ENCODE measurements around the gene SFXN5. TPM values are rescaled to one million over a fixed set of nuclear protein-coding genes. Genes with fewer than 3 reads are reported as not detected.

The SFXN5 gene
- total RNA-seq, 1 donor from 2014 or later = 4.7 TPM

DNA sequence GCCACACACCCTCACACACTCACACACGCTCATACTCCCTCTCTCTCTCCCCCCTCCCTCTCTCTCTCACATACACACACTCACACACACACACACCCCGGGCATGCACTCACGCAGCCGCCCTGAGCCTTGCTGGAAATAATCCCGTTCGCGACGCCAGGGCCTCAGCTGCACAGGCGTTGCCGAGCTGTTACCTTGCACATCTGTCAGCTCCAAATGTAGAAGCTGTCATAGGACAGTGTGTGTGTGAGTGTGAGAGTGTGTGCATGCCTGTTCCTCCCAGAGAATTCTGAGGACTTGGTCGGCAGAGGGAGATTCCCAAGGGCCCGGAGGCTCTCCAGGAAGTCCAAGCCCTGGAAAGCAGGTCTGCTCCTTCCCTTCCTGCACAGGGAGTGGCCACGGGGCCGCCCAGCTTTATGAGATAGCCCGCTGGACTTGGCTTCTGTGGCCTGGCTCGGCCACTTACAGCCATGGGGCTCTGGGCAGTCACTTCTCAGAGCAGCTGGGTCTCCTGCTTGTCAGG lies 175.7 kb downstream of the SFXN5 start:
- H3K27ac ChIP-seq (ENCODE audit: low read depth, low read length) = no peak overlapping the region
- H3K9ac ChIP-seq (ENCODE audit: low read depth in 1 of 3, low read length in 3 of 3) = peak overlapping the region in 1 of 3 donors; percentile 54
- peaks cover 5 to 13% (median 11%) of the 10 kb centered on the region in 3 donors for H3K4me1 ChIP-seq (ENCODE audit: control insufficient read depth in 3 of 3, insufficient read depth in 3 of 3, low read length in 3 of 3)
- H3K27me3 ChIP-seq (ENCODE audit: control insufficient read depth in 3 of 3, insufficient read depth in 3 of 3, low read length in 3 of 3) = peaks cover 18 to 43% (median 42%) of the 10 kb centered on the region in 3 donors
- H3K36me3 ChIP-seq (ENCODE audit: control insufficient read depth in 3 of 3, insufficient read depth in 3 of 3, low read length in 3 of 3) = peaks cover 11 to 17% (median 16%) of the 10 kb centered on the region in 3 donors
- H3K4me3 ChIP-seq (ENCODE audit: low read length in 3 of 3) = peak overlapping the region; percentile 10 to 45 (median 35)
- H3K9me3 ChIP-seq (ENCODE audit: control insufficient read depth in 3 of 3, low read length in 3 of 3) = no peaks in the 10 kb centered on the region

DNA sequence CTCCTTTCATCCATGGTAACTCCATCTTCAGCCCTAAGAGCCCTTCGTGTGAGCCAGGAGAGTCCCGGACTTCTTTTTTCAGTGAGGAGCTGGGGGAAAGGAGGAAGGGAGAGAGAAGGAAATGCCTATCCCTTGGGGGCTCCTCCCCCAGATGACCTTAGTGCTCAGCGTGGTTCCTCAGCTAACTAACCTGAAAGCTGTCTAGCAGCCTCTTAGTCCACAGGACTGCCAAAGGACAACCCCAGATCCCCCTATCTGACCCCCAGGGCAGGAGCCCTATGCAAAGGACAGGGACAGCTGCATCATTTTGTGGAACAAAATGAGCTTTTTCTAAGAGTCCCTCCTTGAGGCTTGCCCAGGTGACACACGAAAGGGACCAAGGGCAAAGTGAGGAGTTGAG lies 176.4 kb downstream of the SFXN5 start:
- no peaks in the 10 kb centered on the region for H3K9me3 ChIP-seq (ENCODE audit: control insufficient read depth in 3 of 3, low read length in 3 of 3)
- peak overlapping the region in 2 of 3 donors; percentile 3 to 54 for H3K9ac ChIP-seq (ENCODE audit: low read depth in 1 of 3, low read length in 3 of 3)
- peaks cover 11 to 19% (median 16%) of the 10 kb centered on the region in 3 donors for H3K36me3 ChIP-seq (ENCODE audit: control insufficient read depth in 3 of 3, insufficient read depth in 3 of 3, low read length in 3 of 3)
- H3K27me3 ChIP-seq (ENCODE audit: control insufficient read depth in 3 of 3, insufficient read depth in 3 of 3, low read length in 3 of 3) = peaks cover 12 to 37% (median 36%) of the 10 kb centered on the region in 3 donors
- H3K27ac ChIP-seq (ENCODE audit: low read depth, low read length) = no peak overlapping the region
- no peak overlapping the region for H3K4me3 ChIP-seq (ENCODE audit: low read length in 3 of 3)
- peaks cover 5 to 13% (median 12%) of the 10 kb centered on the region in 3 donors for H3K4me1 ChIP-seq (ENCODE audit: control insufficient read depth in 3 of 3, insufficient read depth in 3 of 3, low read length in 3 of 3)

- Histone ChIP-seq H3K9me3 (ENCODE audit: control insufficient read depth in 3 of 3, low read length in 3 of 3) (no peaks in the 10 kb centered on the region), H3K9ac (ENCODE audit: low read depth in 1 of 3, low read length in 3 of 3) (no peak overlapping the region), H3K4me1 (ENCODE audit: control insufficient read depth in 3 of 3, insufficient read depth in 3 of 3, low read length in 3 of 3) (peaks cover 8 to 18% (median 16%) of the 10 kb centered on the region in 3 donors), H3K27me3 (ENCODE audit: control insufficient read depth in 3 of 3, insufficient read depth in 3 of 3, low read length in 3 of 3) (peaks cover 8 to 35% (median 31%) of the 10 kb centered on the region in 3 donors), H3K4me3 (ENCODE audit: low read length in 3 of 3) (no peak overlapping the region), H3K36me3 (ENCODE audit: control insufficient read depth in 3 of 3, insufficient read depth in 3 of 3, low read length in 3 of 3) (peaks cover 15 to 25% (median 16%) of the 10 kb centered on the region in 3 donors), H3K27ac (ENCODE audit: low read depth, low read length) (no peak overlapping the region)
Measured at GRCh38 chr2:72894514-72894913, 177.0 kb downstream of the SFXN5 start.

DNA sequence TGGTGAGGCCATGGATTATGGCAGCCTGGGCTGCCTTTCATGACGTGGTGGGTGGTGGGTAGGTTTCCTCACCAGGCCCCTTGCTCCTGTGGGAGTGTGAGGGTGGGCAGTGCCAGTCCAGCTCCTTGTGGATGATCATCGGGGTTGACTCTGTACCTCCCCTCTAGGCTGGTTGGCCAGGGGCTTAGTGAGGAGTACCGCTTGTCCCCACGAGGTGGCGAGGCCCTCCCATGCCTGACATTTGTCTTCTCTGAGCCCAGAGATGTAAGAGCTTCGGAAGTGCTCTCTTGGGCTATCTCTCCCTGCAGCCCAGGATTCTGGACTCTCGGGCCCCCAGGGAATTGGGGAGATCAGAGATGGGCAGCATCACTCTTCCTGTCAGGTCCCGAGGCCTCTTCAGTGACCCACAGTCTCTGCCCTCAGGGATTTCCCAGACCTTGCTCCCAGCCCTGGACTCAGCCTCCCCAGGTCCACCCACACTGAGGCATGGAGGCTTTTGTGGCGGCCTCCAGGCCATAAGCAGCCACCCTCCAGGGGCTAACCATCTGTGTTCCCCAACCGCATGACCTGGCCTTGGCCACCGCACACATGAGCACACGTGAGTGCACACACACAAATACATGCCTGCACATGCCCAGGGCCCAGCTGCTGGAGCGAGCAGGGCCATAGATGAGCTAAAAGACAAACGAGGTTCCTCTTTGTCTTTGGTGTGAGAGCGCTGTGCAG lies 177.8 kb downstream of the SFXN5 start:
- peaks cover 8 to 33% (median 29%) of the 10 kb centered on the region in 3 donors for H3K27me3 ChIP-seq (ENCODE audit: control insufficient read depth in 3 of 3, insufficient read depth in 3 of 3, low read length in 3 of 3)
- H3K9ac ChIP-seq (ENCODE audit: low read depth in 1 of 3, low read length in 3 of 3) = no peak overlapping the region
- H3K4me3 ChIP-seq (ENCODE audit: low read length in 3 of 3) = no peak overlapping the region
- no peaks in the 10 kb centered on the region for H3K9me3 ChIP-seq (ENCODE audit: control insufficient read depth in 3 of 3, low read length in 3 of 3)
- peaks cover 13 to 24% (median 22%) of the 10 kb centered on the region in 3 donors for H3K4me1 ChIP-seq (ENCODE audit: control insufficient read depth in 3 of 3, insufficient read depth in 3 of 3, low read length in 3 of 3)
- H3K27ac ChIP-seq (ENCODE audit: low read depth, low read length) = no peak overlapping the region
- peaks cover 15 to 25% (median 16%) of the 10 kb centered on the region in 3 donors for H3K36me3 ChIP-seq (ENCODE audit: control insufficient read depth in 3 of 3, insufficient read depth in 3 of 3, low read length in 3 of 3)

- Histone ChIP-seq H3K27ac (ENCODE audit: low read depth, low read length) (no peak overlapping the region), H3K4me1 (ENCODE audit: control insufficient read depth in 3 of 3, insufficient read depth in 3 of 3, low read length in 3 of 3) (peaks cover 22 to 34% (median 32%) of the 10 kb centered on the region in 3 donors), H3K36me3 (ENCODE audit: control insufficient read depth in 3 of 3, insufficient read depth in 3 of 3, low read length in 3 of 3) (peaks cover 15 to 25% (median 16%) of the 10 kb centered on the region in 3 donors)
Measured at GRCh38 chr2:72892506-72893173, 178.9 kb downstream of the SFXN5 start.

More at GRCh38 chr2:72892506-72893173, 178.9 kb downstream of the SFXN5 start:
- Histone ChIP-seq H3K9me3 (ENCODE audit: control insufficient read depth in 3 of 3, low read length in 3 of 3) (no peaks in the 10 kb centered on the region), H3K4me3 (ENCODE audit: low read length in 3 of 3) (no peak overlapping the region), H3K9ac (ENCODE audit: low read depth in 1 of 3, low read length in 3 of 3) (no peak overlapping the region), H3K27me3 (ENCODE audit: control insufficient read depth in 3 of 3, insufficient read depth in 3 of 3, low read length in 3 of 3) (peaks cover 8 to 31% (median 20%) of the 10 kb centered on the region in 3 donors)

Other genes with a start within 250 kb of the SFXN5 start
- gene EXOC6B, start 245.7 kb downstream of the SFXN5 start, total RNA-seq = 24.5 TPM
- gene SPR, start 184.3 kb downstream of the SFXN5 start, total RNA-seq = 4.2 TPM
- gene EMX1, start 154.2 kb downstream of the SFXN5 start, total RNA-seq = not detected
- gene RAB11FIP5, start 41.2 kb upstream of the SFXN5 start, total RNA-seq = 12.0 TPM
- gene NOTO, start 130.9 kb upstream of the SFXN5 start, total RNA-seq = not detected
- gene SMYD5, start 142.5 kb upstream of the SFXN5 start, total RNA-seq = 18.8 TPM
- 17.7 TPM for gene PRADC1, start 161.5 kb upstream of the SFXN5 start, total RNA-seq
- 205 TPM for gene CCT7, start 162.6 kb upstream of the SFXN5 start, total RNA-seq
- gene FBXO41, start 212.8 kb upstream of the SFXN5 start, total RNA-seq = under 0.01 TPM
- gene EGR4, start 221.8 kb upstream of the SFXN5 start, total RNA-seq = not detected

All from skeletal muscle tissue (tissue), 4 donors.